ENCODE measurements around the gene DIP2C. TPM values are rescaled to one million over a fixed set of nuclear protein-coding genes. Genes with fewer than 3 reads are reported as not detected.
"Not testable (repeated sequence)": the region's sequence is repeated elsewhere in the genome, so short reads cannot be mapped to it uniquely, and the experiment has no call there.

The DIP2C gene
- total RNA-seq, 4 donors from 2014 or later, result 2.4 to 14.9 (median 6.1) TPM

- H3K9me3 ChIP-seq, result no peaks in the 10 kb centered on the region
- peaks cover 0 to 28% (median 7%) of the 10 kb centered on the region in 3 donors for H3K4me1 ChIP-seq
- peak overlapping the region in 1 of 4 donors; percentile 46 for H3K27ac ChIP-seq
- H3K4me3 ChIP-seq, result no peak overlapping the region
- H3K36me3 ChIP-seq, result no peaks in the 10 kb centered on the region
- no peak for DNase-seq
- H3K27me3 ChIP-seq, result no peaks in the 10 kb centered on the region
- no peak for TF ChIP-seq POLR2A (IDR thresholded peaks at IDR 0.05)
- no peak for TF ChIP-seq CTCF (IDR thresholded peaks at IDR 0.05)
- intact Hi-C loops (cut with DNase I), result no loop called here
- 75 to 77% methylated on average over 2 to 7 of the region's 7 CpGs for WGBS, 2 donors
Measured at GRCh38 chr10:634256-634655, 55.2 kb downstream of the DIP2C start.

GRCh38 chr10:633279-634245 is 55.9 kb downstream of the DIP2C start:
- Histone ChIP-seq H3K36me3 (no peaks in the 10 kb centered on the region), H3K27ac (peak overlapping the region in 1 of 4 donors; percentile 46), H3K9me3 (no peaks in the 10 kb centered on the region), H3K4me3 (peak overlapping the region in 1 of 4 donors; percentile 15), H3K4me1 (peaks cover 0 to 28% (median 7%) of the 10 kb centered on the region in 3 donors), H3K27me3 (no peaks in the 10 kb centered on the region)
- no peak for TF ChIP-seq CTCF (IDR thresholded peaks at IDR 0.05)
- TF ChIP-seq POLR2A (IDR thresholded peaks at IDR 0.05), result no peak
- no peak for DNase-seq
- intact Hi-C loops (cut with DNase I), result no loop called here
- WGBS, 2 donors, result 75 to 87% methylated on average over 14 to 35 of the region's 39 CpGs

DNA sequence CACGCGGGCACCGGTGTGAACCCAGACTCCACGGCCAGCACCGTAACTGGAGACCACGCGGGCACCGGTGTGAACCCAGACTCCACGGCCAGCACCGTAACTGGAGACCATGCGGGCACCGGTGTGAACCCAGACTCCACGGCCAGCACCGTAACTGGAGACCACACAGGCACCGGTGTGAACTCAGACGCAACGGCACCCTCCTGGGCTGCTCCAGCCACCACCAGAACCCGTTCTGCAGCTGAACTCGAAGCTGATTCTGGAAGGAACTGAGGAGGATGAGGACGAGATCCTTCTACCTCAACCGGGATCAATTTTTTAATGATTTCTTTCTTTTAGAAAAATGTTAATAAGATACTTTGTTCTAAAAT is 56.7 kb downstream of the DIP2C start:
- H3K27ac ChIP-seq; intact Hi-C loops (cut with DNase I); H3K9me3 ChIP-seq; H3K27me3 ChIP-seq; H3K36me3 ChIP-seq; H3K4me3 ChIP-seq; DNase-seq: not testable (repeated sequence)
- H3K4me1 ChIP-seq, result peaks cover 0 to 22% (median 5%) of the 10 kb centered on the region in 3 donors
- 90 to 95% methylated on average over 8 to 11 of the region's 21 CpGs for WGBS, 2 donors

GRCh38 chr10:632155-632806 is 57.2 kb downstream of the DIP2C start:
- H3K36me3 ChIP-seq; H3K27me3 ChIP-seq; H3K9me3 ChIP-seq; H3K4me3 ChIP-seq; DNase-seq; H3K27ac ChIP-seq; intact Hi-C loops (cut with DNase I): not testable (repeated sequence)
- peaks cover 0 to 17% (median 0%) of the 10 kb centered on the region in 3 donors for H3K4me1 ChIP-seq
- 92 to 96% methylated on average over 6 to 11 of the region's 51 CpGs for WGBS, 2 donors

GRCh38 chr10:631266-631665 is 58.2 kb downstream of the DIP2C start:
- DNase-seq, result no peak
- H3K27ac ChIP-seq, result no peak overlapping the region
- peaks cover 0 to 17% (median under 1%) of the 10 kb centered on the region in 3 donors for H3K4me1 ChIP-seq
- H3K9me3 ChIP-seq, result no peaks in the 10 kb centered on the region
- H3K27me3 ChIP-seq, result no peaks in the 10 kb centered on the region
- intact Hi-C loops (cut with DNase I), result no loop called here
- no peak overlapping the region for H3K4me3 ChIP-seq
- TF ChIP-seq CTCF (IDR thresholded peaks at IDR 0.05) (no peak), POLR2A (IDR thresholded peaks at IDR 0.05) (no peak)
- 85 to 86% methylated on average over 11 of the region's 11 CpGs for WGBS, 2 donors
- H3K36me3 ChIP-seq, result no peaks in the 10 kb centered on the region

- no peak overlapping the region for H3K4me3 ChIP-seq
Measured at GRCh38 chr10:630581-631073, 58.8 kb downstream of the DIP2C start.

More at GRCh38 chr10:630581-631073, 58.8 kb downstream of the DIP2C start:
- no peaks in the 10 kb centered on the region for H3K9me3 ChIP-seq
- peaks cover 4 to 23% (median 4%) of the 10 kb centered on the region in 3 donors for H3K4me1 ChIP-seq
- TF ChIP-seq CTCF (IDR thresholded peaks at IDR 0.05) (no peak), POLR2A (IDR thresholded peaks at IDR 0.05) (no peak)
- H3K27ac ChIP-seq, result no peak overlapping the region
- H3K27me3 ChIP-seq, result no peaks in the 10 kb centered on the region
- 92 to 95% methylated on average over 17 to 20 of the region's 23 CpGs for WGBS, 2 donors
- H3K36me3 ChIP-seq, result no peaks in the 10 kb centered on the region
- no peak for DNase-seq
- intact Hi-C loops (cut with DNase I), result no loop called here
